Cardiac muscle cell (in vitro differentiated cells and primary cell): ENCODE data around the gene DOCK8. TPM values are rescaled to one million over a fixed set of nuclear protein-coding genes. Genes with fewer than 3 reads are reported as not detected.

ENCODE experiments used
- DNase-seq, 2 donors: peaks; one replicate each; pipeline versions ENCODE4 v3.0.0 to v3.0.0-alpha.2; 2010 to 2017; ENCODE audit warnings: low read depth in 1 of 2, low spot score in 1 of 2
- H3K27ac ChIP-seq: fragments of 200-600 bp; sonication (generic); 2 replicates; pipeline ENCODE4 v1.5.1; 2016
- H3K27me3 ChIP-seq: fragments of 200-600 bp; sonication (generic); 2 replicates; pipeline ENCODE4 v1.6.0; 2016; ENCODE audit warnings: control low read depth
- H3K36me3 ChIP-seq: fragments of 200-600 bp; sonication (generic); 2 replicates; pipeline ENCODE4 v1.5.1; 2016; ENCODE audit warnings: control low read depth
- H3K4me1 ChIP-seq: fragments of 200-600 bp; sonication (generic); 2 replicates; pipeline ENCODE4 v1.8.1; 2017; ENCODE audit warnings: low read depth, mild to moderate bottlenecking, mixed run types
- H3K4me3 ChIP-seq: fragments of 200-600 bp; sonication (generic); 2 replicates; pipeline ENCODE4 v1.5.1; 2016; ENCODE audit warnings: mild to moderate bottlenecking
- H3K9me3 ChIP-seq: fragments of 200-600 bp; sonication (generic); 2 replicates; pipeline ENCODE4 v1.5.1; 2017; ENCODE audit warnings: low read depth, mild to moderate bottlenecking, control low read depth
- polyA plus RNA-seq: library from polyadenylated mRNA; unstranded; fragments of >200 nt; fragmentation: Nextera tagmentation; extraction: Ambion mirVana; gene quantifications from 2 replicates; pipeline ENCODE4 v1.2.1, GENCODE V29; 2016
- total RNA-seq: library from RNA; depleted of rRNA; stranded (reverse); fragments of >200 nt; gene quantifications from 2 replicates; pipeline ENCODE4 v1.2.3, GENCODE V29; 2016
- TF ChIP-seq, protein P1 (sequence below): IDR thresholded peaks from 2 replicates; pipeline ENCODE4 v1.5.1; 2012; ENCODE audit warnings: low read depth, mild to moderate bottlenecking, low read length

Gene DOCK8
- total and polyA plus RNA-seq, 2 experiments from 2014 or later = 2.0 TPM; not detected in 1

- TF ChIP-seq, protein P1, sequence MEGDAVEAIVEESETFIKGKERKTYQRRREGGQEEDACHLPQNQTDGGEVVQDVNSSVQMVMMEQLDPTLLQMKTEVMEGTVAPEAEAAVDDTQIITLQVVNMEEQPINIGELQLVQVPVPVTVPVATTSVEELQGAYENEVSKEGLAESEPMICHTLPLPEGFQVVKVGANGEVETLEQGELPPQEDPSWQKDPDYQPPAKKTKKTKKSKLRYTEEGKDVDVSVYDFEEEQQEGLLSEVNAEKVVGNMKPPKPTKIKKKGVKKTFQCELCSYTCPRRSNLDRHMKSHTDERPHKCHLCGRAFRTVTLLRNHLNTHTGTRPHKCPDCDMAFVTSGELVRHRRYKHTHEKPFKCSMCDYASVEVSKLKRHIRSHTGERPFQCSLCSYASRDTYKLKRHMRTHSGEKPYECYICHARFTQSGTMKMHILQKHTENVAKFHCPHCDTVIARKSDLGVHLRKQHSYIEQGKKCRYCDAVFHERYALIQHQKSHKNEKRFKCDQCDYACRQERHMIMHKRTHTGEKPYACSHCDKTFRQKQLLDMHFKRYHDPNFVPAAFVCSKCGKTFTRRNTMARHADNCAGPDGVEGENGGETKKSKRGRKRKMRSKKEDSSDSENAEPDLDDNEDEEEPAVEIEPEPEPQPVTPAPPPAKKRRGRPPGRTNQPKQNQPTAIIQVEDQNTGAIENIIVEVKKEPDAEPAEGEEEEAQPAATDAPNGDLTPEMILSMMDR = no peak
- Histone ChIP-seq H3K4me1 (no peaks in the 10 kb centered on the region), H3K27me3 (no peaks in the 10 kb centered on the region), H3K9me3 (no peaks in the 10 kb centered on the region), H3K4me3 (no peak overlapping the region), H3K27ac (no peak overlapping the region), H3K36me3 (no peaks in the 10 kb centered on the region)
- DNase-seq = no peak
Measured at GRCh38 chr9:259405-260404, 45.0 kb downstream of the DOCK8 start.

DNA sequence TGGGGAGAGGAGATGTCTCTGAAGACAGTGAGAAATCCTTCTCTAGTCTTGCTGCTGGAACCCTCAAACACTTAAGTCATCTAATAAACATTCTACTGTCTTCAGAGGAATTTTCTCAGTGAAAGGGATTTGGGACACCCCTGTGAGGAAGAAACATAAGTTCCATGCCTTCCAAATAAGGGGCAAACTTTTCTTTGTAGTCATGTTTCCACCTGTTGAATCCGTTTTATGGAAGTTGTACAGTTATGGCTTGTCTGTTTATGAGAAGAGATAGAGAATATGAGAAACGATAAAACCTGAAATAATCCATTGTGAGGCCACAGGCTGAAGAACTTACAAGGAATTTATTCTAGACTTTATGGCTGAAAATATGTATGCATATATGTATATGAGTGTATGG lies 49.6 kb downstream of the DOCK8 start:
- TF ChIP-seq, protein P1 = no peak
- H3K4me1 ChIP-seq = no peaks in the 10 kb centered on the region
- H3K36me3 ChIP-seq = no peaks in the 10 kb centered on the region
- no peak for DNase-seq
- no peak overlapping the region for H3K27ac ChIP-seq
- H3K9me3 ChIP-seq = no peaks in the 10 kb centered on the region
- no peaks in the 10 kb centered on the region for H3K27me3 ChIP-seq
- H3K4me3 ChIP-seq = no peak overlapping the region

- TF ChIP-seq, protein P1 = no peak
- H3K36me3 ChIP-seq = no peaks in the 10 kb centered on the region
- no peaks in the 10 kb centered on the region for H3K27me3 ChIP-seq
- H3K9me3 ChIP-seq = no peaks in the 10 kb centered on the region
- H3K27ac ChIP-seq = no peak overlapping the region
- H3K4me1 ChIP-seq = no peaks in the 10 kb centered on the region
- H3K4me3 ChIP-seq = no peak overlapping the region
- DNase-seq = no peak
Measured at GRCh38 chr9:265209-265870, 50.7 kb downstream of the DOCK8 start.

DNA sequence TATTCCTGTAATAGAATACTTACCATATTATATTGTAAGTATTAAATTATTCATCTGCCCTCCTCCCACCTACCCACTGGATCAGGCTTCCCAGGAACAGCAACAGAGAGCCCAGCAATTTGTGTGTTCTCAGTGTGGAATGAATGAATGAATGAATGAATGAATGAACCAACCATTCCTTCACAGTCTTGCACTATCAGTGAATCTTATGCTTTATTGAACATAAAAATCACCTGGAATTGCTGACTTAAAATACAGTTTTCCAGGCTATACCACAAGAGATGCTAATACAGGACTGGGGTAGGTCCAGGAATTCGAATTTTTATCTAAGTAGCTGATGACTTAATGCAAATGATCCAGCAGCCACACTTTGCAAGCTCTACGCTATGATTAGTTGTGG lies 51.6 kb downstream of the DOCK8 start:
- H3K27me3 ChIP-seq = no peaks in the 10 kb centered on the region
- TF ChIP-seq, protein P1 = no peak

DNA sequence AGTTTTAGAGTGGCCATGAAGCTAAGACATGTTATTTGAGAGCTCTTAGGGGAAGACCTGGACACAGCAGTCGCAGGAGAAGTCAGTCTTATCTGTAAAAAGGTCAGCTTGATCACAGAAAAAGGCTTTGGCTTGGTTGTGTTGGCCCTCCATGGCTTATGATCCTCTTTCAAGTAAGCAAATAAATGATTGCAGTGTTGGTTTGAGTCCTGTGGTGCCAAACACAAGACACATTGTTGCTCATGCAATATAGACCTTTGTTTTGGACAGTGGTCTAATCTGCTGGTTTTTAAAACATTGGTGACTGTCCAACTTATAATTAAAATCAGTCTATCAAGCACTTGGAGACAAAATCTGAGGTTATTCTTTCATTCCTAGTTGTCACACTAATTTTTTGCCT lies 54.0 kb downstream of the DOCK8 start:
- TF ChIP-seq, protein P1 = no peak
- no peak overlapping the region for H3K4me3 ChIP-seq
- H3K4me1 ChIP-seq = no peaks in the 10 kb centered on the region
- H3K36me3 ChIP-seq = no peaks in the 10 kb centered on the region
- DNase-seq = no peak
- H3K27me3 ChIP-seq = no peaks in the 10 kb centered on the region
- no peak overlapping the region for H3K27ac ChIP-seq
- H3K9me3 ChIP-seq = no peaks in the 10 kb centered on the region

More for the DNA sequence above, 51.6 kb downstream of the DOCK8 start:
- Histone ChIP-seq H3K36me3 (no peaks in the 10 kb centered on the region), H3K4me1 (no peaks in the 10 kb centered on the region), H3K4me3 (no peak overlapping the region), H3K9me3 (no peaks in the 10 kb centered on the region), H3K27ac (no peak overlapping the region)
- DNase-seq = no peak
